ENCODE results near the gene PPP6R2.
A peak's percentile ranks its signal among the peaks of the same experiment; 100 is the strongest.

PPP6R2 gene

GRCh38 chr22:50467773-50468440 is 124.8 kb downstream of the PPP6R2 start:
- DNase-seq (ENCODE audit: low spot score) = no peak

GRCh38 chr22:50468626-50469025 is 125.5 kb downstream of the PPP6R2 start:
- no peak for DNase-seq (ENCODE audit: low spot score)

DNA sequence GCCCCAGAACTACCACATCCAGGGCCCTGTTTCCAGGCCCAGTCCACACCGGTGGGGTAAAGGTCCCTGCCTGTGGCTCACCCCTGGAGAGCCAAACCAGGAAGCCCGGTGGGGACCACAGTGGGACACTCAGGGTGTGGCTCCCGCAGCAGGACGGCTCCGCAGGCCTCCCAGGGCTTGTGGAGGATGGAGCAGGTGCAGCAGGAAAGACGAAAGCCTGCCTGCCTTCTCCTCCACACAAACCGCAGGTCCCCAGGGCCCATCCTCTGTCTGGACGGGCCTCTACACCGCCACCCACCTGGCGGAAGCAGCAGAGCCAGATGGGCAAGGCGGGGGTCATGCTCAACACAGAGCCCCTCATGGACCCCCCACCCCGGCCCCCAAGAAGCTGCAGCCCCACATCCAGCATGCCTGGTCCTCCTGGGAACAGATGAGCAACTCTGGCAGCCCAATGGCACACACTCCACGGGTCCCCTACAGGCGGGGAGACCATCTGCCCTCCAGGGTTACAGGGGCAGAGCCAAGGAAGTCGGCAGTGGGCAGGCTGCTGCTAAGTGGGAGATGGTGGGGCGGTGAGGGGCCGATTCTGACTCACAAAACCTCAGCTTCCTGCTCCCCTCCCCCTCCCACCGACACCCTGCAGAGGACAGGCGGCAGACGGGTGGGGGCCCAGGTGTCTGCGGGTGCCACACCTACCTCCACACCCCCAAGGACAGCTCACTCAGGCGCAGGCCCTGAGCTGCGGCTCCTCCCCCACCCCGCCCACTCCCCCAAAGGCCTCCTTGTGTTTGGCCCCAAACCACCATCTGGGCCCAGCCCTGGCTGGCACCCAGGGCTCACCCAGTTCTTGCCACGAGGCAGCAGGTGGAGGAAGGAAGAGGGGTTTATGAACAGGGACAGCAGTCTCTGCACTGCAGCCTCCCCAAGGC is 126.5 kb downstream of the PPP6R2 start:
- peak; percentile 75 for DNase-seq (ENCODE audit: low spot score)

GRCh38 chr22:50470491-50470890 is 127.4 kb downstream of the PPP6R2 start:
- no peak for DNase-seq (ENCODE audit: low spot score)

DNA sequence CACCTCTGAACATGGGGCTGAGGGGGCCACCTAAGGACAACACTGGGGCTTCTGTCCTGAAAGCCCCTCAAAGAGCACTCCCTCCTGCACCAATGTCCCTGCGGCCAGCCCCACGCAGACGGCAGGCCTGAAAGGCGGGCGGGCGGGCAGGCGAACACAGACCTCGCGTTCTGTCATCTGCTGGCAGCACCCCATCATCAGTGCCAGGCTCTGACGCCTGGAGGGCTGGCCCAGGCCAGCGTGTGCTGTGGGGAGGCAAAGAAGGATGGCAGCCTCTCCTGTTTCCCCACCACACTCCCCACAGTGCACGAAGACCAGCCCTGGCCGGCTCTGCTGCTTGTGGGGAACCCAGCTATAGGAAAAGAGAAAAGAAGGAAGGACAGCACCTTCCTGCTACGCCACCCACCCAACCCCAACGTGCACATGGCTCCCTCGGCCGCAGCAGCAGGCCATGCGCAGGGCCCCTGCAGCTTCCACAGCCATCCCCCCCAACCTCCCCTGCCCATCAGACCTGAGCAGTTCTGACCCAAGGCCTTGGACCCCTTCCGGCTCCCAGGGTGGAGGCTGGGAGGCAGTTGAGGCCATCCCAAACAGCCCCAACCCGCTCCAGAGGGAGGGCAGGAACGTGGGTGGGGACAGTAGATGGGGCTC is 128.2 kb downstream of the PPP6R2 start:
- DNase-seq (ENCODE audit: low spot score) = no peak

DNA sequence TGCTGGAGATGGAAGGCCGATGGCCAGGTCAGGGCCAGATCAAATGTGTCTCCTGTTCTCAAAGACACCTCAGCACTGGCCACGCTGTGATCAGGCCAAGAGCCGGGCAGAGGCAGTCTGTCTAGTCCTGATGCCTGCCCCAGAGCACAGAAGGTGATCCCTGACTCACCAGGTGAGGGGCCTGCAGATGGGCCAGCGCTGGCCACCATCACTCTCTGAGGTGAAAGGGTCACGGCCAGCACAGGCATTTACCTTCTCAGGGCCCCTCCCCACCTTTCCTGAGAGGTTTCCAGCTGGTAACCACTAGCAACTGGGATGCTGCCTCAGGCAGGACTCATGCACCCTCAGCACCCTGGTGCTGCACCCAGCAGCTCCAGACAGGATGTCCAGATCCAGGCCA is 128.8 kb downstream of the PPP6R2 start:
- DNase-seq (ENCODE audit: low spot score) = no peak

- DNase-seq (ENCODE audit: low spot score) = no peak
Observed at GRCh38 chr22:50473088-50473487, 130.0 kb downstream of the PPP6R2 start.

GRCh38 chr22:50473855-50474671 is 130.9 kb downstream of the PPP6R2 start:
- DNase-seq (ENCODE audit: low spot score) = peak; percentile 76

DNA sequence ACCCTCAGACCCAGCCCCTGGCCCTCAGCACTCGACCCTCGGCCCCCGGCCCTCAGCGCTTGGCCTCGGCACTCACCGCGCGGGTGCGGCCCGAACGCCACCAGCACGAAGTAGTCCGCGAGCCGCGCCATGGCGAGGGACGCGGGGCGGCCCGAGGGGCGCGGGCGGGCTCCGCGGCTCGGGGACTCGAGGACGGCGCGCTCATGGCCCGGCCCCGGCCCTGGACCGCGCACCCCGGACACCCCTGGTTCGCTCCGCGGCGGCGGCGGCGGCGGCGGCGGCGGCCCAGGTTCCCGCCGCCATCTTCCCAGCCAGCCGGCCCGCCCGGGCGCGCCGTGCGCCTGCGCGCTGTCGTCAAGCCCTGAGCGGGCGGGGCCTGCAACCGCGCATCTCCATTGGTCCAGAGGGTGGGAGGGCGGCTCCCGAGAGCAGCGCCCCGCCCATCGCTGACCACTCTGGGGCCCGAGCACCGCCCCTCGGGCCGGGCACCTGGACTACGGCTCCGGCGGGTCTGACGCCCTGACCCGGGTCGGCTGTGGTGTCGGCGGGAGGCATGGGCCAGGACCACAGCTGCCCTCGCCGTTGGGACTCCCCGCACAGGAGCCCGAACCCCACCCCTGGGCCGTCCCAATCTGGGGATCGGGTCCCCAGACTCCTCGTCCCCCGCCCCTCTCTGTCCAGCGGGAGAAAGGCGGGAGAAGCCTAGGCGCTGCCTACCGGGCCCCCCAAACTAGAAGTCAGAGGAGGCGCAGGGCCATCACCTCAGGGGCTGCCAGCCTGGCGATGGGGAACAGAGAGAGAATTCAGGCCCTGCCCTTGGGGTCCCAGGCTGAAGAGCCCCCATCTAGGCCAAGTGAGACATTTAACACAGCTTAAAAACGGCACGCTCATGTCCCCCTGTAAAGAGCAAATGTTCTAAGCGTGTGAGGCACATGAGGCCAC is 131.9 kb downstream of the PPP6R2 start, which contains the start of gene SBF1:
Gene SBF1 (minus strand): TSS at position 326 of the 942 bp plus-strand sequence. CDS start 195 bp downstream, at position 131.
- DNase-seq (ENCODE audit: low spot score) = peak; percentile 99

DNA sequence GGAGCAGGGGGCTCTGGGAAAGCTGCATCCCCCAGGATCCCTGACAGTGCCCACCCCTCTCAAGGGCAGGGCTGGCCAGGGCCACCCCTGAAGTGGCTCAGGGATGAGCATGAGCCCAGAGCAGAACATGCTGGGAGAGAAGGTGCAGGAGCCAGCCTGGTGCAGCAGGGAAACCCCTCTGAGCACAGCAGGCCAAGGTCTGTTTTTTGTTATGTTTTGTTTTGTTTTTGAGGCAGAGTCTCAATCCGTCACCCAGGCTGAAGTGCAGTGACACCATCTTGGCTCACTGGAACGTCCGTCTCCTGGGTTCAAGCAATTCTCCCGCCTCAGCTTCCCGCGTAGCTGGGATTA is 132.5 kb downstream of the PPP6R2 start:
- DNase-seq (ENCODE audit: low spot score) = no peak

DNA sequence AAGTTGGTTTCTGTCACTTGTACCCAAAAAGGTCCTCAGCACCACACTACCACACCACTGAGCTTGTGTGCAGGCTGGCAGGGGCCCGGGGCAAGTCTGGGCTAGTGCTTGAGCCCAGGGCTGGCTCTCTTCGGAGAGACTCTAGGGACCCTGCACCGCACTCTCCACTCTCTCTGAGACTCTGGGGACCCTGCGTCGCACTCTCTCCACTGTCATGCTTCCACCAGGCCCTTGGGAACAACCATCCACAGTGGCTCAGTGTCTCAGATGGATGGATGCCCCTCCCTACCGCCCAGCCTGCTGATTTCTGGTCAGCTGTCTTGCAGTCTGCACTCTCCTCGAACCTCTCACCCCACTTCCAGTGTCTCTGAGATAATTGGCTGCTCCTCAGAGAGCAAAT is 133.7 kb downstream of the PPP6R2 start:
- no peak for DNase-seq (ENCODE audit: low spot score)

DNA sequence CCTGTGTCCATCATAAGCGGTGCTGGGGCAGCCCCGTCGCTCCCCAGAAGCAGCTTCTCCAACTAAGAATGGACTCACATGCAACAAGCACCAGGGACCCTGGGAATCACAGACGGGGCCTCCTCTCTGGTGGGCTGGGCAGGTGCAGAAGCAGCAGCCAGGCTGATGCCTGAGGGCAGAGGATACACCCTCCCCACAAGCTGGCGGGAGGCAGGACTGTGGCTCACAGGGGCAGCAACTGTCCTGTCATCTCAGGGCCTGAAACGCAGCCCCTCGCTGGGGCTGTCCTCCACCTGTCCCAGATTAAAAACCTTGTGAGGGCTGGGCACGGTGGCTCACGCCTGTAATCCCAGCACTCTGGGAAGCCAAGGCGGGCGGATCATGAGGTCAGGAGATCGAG is 134.8 kb downstream of the PPP6R2 start:
- no peak for DNase-seq (ENCODE audit: low spot score)

- DNase-seq (ENCODE audit: low spot score) = no peak
Observed at GRCh38 chr22:50479721-50480120, 136.6 kb downstream of the PPP6R2 start.

GRCh38 chr22:50481045-50481439 is 137.9 kb downstream of the PPP6R2 start:
- DNase-seq (ENCODE audit: low spot score) = no peak

- peak; percentile 94 for DNase-seq (ENCODE audit: low spot score)
Observed at GRCh38 chr22:50481440-50482106, 138.4 kb downstream of the PPP6R2 start, which contains the start of gene ADM2. TSS of gene ADM2 (plus strand) at chr22:50481543. CDS start at chr22:50481848, 305 bp downstream.

DNA sequence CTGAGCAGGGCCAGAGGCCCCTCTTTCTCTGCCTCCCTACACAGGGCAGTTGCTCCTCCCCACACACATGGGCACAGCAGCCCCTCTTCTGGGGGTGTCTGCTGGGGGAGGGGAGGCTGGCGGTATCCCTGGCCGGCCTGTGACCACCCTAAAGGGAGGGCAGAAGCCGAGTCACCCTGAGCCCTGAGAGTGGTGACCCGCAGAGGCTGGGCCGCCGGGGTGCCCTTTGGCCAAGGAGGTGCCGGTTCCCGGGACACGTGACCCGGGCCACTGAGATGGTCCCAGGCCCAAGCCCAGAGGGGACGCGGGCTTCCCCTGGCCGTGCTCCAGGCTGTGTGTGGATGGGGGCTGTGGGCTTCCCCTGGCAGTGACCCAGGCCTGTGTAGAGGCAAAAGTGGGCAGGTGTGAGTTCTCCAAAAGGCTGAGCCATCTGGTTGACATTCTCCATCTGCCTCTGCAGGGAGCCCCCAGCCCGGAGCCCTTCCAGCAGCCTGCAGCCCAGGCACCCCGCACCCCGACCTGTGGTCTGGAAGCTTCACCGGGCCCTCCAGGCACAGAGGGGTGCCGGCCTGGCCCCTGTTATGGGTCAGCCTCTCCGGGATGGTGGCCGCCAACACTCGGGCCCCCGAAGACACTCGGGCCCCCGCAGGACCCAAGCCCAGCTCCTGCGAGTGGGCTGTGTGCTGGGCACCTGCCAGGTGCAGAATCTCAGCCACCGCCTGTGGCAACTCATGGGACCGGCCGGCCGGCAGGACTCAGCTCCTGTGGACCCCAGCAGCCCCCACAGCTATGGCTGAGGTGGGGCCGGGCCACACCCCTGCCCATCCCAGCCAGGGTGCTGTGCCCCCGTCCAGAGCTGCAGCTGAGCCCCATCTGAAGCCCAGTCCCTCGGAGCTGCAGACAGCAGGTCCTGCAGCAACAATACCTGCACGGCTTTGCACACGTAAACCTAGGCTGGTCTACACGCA is 139.3 kb downstream of the PPP6R2 start:
- DNase-seq (ENCODE audit: low spot score) = no peak

DNA sequence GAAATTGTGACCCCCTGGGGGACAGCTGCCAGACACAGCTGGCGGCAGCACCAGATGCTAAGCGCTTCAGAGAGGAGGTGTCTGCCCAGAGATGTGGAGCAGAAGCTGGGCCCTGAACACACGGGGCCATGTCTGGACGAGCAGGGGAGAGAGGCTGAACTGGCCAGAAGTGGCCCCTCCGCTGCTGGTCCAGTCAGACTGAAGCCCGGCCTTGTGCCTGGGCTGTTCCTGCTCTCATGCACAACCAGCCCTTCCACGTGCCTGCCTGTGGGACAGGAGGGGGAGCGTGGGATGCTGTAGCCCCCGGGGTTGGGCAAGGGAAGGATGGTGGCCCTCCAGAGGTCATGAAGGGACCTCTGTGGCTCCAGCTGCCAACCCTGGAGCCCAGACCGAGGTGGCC is 140.0 kb downstream of the PPP6R2 start:
- DNase-seq (ENCODE audit: low spot score) = no peak

DNA sequence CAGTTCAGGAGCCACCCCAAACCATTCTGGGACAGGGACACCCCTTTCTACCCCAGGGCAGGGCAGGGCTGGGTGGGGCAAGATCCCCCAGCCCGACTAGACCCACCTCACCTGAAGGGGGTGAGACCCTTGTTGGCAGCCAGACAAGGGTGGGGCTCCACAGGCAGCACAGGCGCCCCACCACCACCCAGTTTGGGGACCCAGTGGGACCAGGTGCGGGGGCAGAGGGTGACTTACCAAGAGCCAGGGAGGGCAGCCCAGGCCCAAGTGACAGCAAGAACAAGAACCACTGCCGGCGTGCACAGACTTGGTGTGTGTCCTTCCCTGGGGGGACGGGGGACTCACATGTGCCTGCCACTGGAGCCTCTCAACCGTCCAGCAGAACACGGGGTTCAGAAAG is 140.4 kb downstream of the PPP6R2 start:
- no peak for DNase-seq (ENCODE audit: low spot score)

Measured in iPS-NIHi11 (cell line).